ENCODE data around the gene PCDHA7.
"Not testable (repeated sequence)": the region's sequence is repeated elsewhere in the genome, so short reads cannot be mapped to it uniquely, and the experiment has no call there.

The PCDHA7 gene, protein sequence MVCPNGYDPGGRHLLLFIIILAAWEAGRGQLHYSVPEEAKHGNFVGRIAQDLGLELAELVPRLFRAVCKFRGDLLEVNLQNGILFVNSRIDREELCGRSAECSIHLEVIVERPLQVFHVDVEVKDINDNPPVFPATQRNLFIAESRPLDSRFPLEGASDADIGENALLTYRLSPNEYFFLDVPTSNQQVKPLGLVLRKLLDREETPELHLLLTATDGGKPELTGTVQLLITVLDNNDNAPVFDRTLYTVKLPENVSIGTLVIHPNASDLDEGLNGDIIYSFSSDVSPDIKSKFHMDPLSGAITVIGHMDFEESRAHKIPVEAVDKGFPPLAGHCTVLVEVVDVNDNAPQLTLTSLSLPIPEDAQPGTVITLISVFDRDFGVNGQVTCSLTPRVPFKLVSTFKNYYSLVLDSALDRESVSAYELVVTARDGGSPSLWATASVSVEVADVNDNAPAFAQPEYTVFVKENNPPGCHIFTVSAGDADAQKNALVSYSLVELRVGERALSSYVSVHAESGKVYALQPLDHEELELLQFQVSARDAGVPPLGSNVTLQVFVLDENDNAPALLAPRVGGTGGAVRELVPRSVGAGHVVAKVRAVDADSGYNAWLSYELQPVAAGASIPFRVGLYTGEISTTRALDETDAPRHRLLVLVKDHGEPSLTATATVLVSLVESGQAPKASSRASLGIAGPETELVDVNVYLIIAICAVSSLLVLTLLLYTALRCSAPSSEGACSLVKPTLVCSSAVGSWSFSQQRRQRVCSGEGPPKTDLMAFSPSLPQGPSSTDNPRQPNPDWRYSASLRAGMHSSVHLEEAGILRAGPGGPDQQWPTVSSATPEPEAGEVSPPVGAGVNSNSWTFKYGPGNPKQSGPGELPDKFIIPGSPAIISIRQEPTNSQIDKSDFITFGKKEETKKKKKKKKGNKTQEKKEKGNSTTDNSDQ

DNA sequence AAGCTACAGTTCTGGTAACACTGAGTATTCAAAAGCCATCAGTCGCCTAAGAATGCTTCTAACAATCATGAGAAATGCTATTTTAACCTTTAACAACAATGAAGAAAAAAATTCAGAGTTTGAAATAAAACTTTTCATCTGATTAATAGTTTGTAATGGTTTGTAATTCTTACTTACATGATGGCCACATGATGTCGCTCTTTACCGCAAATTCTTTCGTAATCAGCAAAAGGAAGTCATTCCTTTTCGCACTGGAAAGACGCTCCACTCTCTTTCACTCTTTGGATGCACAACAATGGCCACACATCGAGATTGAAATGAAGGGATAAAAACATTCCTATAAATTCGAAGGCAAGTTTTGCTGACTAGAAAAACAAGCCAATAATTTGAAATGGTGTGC, at the start of gene PCDHA7:
PCDHA7 (plus strand) TSS at position 277 of the 400 bp plus-strand sequence; CDS start at position 392, 115 bp downstream.
- no peak for DNase-seq

GRCh38 chr5:140785905-140786686, 48.0 kb upstream of the PCDHA7 start, which contains the start of gene PCDHA1:
TSS of gene PCDHA1 (plus strand) at chr5:140786140.
- DNase-seq = no peak

DNA sequence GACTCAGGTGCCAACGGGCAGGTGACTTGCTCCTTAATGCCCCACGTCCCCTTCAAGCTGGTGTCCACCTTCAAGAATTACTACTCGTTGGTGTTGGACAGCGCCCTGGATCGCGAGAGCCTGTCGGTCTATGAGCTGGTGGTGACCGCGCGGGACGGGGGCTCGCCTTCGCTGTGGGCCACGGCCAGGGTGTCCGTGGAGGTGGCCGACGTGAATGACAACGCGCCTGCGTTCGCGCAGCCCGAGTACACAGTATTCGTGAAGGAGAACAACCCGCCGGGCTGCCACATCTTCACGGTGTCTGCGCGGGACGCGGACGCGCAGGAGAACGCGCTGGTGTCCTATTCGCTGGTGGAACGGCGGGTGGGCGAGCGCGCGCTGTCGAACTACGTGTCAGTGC, 46.6 kb upstream of the PCDHA7 start:
- DNase-seq = not testable (repeated sequence)

GRCh38 chr5:140787849-140788504, 46.1 kb upstream of the PCDHA7 start:
- DNase-seq = not testable (repeated sequence)

- no peak for DNase-seq
Observed at GRCh38 chr5:140791089-140791488, 43.0 kb upstream of the PCDHA7 start.

DNA sequence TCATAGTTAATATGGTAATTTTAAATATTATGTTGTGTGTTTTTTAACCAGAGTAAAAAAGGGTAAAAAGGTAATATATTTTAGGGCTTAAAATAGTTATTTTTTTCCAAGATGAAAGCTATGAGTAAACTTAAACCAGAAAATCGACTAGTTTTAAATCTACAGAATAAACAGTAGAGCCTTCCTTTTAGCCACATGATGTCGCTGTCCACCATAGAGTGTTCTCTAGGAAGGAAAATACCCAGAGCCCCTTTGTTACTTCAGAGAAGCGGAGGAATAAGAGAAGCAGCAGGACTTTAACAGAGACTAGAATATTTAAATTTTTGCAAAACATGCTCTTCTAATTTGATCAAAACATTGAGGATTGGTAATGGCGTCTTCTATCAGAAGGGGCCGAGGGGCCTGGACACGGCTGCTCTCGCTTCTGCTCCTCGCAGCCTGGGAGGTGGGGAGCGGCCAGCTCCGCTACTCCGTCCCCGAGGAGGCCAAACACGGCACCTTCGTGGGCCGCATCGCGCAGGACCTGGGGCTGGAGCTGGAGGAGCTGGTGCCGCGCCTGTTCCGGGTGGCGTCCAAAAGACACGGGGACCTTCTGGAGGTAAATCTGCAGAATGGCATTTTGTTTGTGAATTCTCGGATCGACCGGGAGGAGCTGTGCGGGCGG, 39.3 kb upstream of the PCDHA7 start, which contains the start of gene PCDHA2:
PCDHA2 (plus strand) TSS at position 258 of the 664 bp plus-strand sequence.
- DNase-seq = no peak

DNA sequence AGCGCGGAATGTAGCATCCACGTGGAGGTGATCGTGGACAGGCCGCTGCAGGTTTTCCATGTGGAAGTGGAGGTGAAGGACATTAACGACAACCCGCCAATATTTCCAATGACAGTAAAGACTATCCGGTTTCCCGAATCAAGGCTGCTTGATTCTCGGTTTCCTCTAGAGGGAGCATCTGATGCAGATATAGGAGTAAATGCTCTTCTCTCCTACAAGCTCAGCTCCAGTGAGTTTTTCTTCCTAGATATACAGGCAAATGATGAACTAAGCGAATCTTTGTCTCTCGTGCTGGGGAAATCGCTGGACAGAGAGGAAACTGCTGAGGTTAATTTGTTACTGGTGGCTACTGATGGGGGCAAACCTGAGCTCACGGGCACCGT, 38.8 kb upstream of the PCDHA7 start:
- DNase-seq = no peak

- DNase-seq = not testable (repeated sequence)
Observed at GRCh38 chr5:140796072-140796717, 37.9 kb upstream of the PCDHA7 start.

GRCh38 chr5:140796718-140797095, 37.4 kb upstream of the PCDHA7 start:
- DNase-seq = no peak

DNA sequence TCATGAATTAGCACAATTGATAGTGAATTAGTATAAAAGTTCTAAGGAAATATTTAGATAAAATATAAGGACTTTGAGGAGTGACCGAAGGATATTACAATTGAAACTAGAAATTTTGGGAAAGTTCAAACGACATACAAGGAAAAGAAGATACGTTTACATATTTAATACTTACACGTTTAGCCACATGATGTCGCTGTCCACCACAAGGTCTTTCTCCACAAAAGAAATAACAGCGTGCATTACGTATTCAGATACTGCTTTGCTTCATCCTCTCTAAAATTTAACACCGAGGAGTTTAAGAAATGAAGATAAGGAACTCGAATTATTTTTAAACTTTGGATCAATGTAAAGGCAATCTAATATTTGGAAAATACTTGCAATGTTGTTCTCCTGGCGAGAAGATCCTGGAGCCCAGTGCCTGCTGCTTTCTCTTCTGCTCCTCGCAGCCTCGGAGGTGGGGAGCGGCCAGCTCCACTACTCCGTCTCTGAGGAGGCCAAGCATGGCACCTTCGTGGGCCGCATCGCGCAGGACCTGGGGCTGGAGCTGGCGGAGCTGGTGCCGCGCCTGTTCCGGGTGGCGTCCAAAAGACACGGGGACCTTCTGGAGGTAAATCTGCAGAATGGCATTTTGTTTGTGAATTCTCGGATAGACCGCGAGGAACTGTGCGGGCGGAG, 33.1 kb upstream of the PCDHA7 start, which contains the start of gene PCDHA3:
PCDHA3 (plus strand) TSS at position 242 of the 678 bp plus-strand sequence.
- no peak for DNase-seq

- DNase-seq = no peak
Observed at GRCh38 chr5:140801494-140801841, 32.6 kb upstream of the PCDHA7 start.

DNA sequence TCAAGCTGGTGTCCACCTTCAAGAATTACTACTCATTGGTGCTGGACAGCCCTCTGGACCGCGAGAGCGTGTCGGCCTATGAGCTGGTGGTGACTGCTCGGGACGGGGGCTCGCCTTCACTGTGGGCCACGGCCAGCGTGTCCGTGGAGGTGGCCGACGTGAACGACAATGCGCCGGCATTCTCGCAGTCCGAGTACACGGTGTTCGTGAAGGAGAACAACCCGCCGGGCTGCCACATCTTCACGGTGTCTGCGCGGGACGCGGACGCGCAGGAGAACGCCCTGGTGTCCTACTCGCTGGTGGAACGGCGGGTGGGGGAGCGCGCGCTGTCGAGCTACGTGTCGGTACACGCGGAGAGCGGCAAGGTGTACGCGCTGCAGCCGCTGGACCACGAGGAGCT, 31.7 kb upstream of the PCDHA7 start:
- not testable (repeated sequence) for DNase-seq

DNA sequence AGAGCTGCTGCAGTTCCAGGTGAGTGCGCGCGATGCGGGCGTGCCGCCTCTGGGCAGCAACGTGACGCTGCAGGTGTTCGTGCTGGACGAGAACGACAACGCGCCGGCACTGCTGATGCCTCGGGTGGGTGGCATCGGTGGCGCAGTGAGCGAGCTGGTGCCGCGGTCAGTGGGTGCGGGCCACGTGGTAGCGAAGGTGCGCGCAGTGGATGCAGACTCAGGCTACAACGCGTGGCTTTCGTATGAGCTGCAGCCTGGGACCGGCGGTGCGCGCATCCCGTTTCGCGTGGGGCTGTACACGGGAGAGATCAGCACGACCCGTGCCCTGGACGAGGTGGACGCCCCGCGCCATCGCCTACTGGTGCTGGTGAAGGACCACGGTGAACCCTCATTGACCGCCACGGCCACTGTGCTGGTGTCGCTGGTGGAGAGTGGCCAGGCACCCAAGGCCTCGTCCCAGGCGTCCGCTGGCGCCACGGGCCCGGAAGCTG, 31.2 kb upstream of the PCDHA7 start:
- DNase-seq = no peak

DNA sequence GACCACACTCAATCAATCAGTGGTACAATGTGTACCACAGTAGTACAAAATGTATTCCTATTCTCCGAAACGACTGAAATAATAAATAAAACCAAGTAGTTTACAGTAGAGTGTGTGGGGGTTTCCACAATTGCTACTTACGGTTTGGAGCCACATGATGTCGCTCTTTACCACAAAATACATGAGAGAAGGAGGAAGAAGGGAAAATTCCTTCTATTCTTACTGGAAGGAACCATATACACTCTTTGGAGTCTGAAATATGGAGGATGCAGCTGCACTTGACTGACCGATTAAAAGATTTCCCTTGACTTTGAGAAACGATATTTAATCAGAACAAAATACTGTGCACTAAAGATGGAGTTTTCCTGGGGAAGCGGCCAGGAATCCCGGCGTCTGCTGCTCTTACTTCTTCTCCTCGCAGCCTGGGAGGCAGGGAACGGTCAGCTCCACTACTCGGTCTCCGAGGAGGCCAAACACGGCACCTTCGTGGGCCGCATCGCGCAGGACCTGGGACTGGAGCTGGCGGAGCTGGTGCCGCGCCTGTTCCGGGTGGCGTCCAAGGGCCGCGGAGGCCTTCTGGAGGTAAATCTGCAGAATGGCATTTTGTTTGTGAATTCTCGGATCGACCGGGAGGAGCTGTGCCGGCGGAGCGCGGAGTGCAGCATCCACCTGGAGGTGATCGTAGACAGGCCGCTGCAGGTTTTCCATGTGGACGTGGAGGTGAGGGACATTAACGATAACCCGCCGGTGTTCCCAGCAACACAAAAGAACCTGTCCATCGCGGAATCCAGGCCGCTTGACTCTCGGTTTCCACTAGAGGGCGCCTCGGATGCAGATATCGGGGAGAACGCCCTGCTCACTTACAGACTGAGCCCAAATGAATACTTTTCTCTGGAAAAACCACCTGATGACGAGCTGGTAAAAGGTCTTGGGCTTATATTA, 27.0 kb upstream of the PCDHA7 start, which contains the start of gene PCDHA4:
PCDHA4 (plus strand) TSS at position 235 of the 942 bp plus-strand sequence.
- no peak for DNase-seq

DNA sequence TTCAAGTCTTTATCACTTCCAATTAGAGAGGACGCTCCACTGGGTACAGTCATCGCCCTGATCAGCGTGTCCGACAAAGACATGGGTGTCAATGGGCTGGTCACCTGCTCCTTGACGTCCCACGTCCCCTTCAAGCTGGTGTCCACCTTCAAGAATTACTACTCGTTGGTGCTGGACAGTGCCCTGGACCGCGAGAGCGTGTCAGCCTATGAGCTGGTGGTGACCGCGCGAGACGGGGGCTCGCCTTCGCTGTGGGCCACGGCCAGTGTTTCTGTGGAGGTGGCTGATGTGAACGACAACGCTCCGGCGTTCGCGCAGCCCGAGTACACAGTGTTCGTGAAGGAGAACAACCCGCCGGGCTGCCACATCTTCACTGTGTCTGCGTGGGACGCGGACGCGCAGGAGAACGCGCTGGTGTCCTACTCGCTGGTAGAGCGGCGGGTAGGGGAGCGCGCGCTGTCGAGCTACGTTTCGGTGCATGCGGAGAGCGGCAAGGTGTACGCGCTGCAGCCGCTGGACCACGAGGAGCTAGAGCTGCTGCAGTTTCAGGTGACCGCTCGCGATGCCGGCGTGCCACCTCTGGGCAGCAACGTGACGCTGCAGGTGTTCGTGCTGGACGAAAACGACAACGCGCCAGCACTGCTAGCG, 25.7 kb upstream of the PCDHA7 start:
- DNase-seq = not testable (repeated sequence)

GRCh38 chr5:140808889-140809291, 25.2 kb upstream of the PCDHA7 start:
- DNase-seq = no peak

- DNase-seq = no peak
Observed at GRCh38 chr5:140821375-140822280, 12.4 kb upstream of the PCDHA7 start, which contains the start of gene PCDHA5. TSS of gene PCDHA5 (plus strand) at chr5:140821613.
